ENCODE measurements around the gene CTRB2.

The CTRB2 gene

DNA sequence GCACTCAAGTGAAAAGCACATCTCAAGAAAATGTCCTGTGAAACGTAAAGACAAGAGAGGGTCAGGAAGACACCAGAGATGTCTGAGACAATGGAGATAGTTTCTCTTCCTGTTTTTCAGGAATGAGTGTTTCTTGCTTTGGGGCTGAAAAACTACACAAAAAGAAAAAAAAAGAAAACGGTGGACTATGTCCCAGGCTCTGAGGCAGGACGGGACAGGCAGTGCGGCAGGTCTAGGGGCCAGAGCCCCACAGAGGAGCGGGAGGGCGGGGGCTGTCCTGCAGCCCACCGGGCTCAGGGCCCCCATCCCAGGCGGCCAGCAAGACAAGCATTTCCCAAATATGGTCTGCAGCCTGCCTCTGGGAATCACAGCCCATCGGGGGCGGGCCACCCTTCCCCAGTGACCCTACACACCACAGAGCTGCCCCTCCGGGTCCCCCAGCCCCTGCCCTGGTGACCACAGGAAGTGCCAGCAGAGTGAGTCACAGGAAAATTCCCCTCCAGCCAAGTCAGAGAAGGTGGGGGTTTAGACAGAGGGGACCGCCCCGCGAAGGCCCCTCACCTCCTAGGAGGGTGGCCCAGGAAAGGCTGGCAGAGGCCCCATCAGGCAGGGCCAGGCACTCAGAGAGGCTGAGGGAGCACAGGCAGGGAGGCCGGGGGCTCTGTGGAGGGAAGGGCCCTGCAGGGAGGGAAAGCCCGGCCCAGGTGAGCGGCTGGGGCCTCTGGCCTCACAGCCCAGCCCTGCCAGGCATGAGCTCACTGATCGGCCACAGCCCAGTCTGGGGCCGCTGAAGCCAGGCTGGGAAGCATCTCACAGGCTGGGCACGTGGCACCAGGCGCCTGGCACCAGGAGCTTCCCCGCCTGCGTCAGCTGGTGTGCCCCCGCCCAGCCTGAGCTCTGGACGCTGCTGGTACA is 38.1 kb upstream of the CTRB2 start:
- TF ChIP-seq TAF1 (IDR thresholded peaks at IDR 0.05; ENCODE audit: borderline replicate concordance, insufficient read depth, low read length): no peak
- no peak for TF ChIP-seq POLR2AphosphoS5 (IDR thresholded peaks at IDR 0.05; ENCODE audit: low read depth, low read length)
- TF ChIP-seq, protein P1, sequence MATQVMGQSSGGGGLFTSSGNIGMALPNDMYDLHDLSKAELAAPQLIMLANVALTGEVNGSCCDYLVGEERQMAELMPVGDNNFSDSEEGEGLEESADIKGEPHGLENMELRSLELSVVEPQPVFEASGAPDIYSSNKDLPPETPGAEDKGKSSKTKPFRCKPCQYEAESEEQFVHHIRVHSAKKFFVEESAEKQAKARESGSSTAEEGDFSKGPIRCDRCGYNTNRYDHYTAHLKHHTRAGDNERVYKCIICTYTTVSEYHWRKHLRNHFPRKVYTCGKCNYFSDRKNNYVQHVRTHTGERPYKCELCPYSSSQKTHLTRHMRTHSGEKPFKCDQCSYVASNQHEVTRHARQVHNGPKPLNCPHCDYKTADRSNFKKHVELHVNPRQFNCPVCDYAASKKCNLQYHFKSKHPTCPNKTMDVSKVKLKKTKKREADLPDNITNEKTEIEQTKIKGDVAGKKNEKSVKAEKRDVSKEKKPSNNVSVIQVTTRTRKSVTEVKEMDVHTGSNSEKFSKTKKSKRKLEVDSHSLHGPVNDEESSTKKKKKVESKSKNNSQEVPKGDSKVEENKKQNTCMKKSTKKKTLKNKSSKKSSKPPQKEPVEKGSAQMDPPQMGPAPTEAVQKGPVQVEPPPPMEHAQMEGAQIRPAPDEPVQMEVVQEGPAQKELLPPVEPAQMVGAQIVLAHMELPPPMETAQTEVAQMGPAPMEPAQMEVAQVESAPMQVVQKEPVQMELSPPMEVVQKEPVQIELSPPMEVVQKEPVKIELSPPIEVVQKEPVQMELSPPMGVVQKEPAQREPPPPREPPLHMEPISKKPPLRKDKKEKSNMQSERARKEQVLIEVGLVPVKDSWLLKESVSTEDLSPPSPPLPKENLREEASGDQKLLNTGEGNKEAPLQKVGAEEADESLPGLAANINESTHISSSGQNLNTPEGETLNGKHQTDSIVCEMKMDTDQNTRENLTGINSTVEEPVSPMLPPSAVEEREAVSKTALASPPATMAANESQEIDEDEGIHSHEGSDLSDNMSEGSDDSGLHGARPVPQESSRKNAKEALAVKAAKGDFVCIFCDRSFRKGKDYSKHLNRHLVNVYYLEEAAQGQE (IDR thresholded peaks at IDR 0.05; ENCODE audit: insufficient read depth in 1 of 2, low read depth in 2 of 2, low read length in 2 of 2): no peak
- no peak for TF ChIP-seq SIN3A (IDR thresholded peaks at IDR 0.05; ENCODE audit: borderline replicate concordance, insufficient read depth, low read length)
- no peak for TF ChIP-seq FOXP2 (optimal IDR thresholded peaks at IDR 0.05; ENCODE audit: borderline replicate concordance, extremely low read depth, extremely low read length, insufficient read depth)

DNA sequence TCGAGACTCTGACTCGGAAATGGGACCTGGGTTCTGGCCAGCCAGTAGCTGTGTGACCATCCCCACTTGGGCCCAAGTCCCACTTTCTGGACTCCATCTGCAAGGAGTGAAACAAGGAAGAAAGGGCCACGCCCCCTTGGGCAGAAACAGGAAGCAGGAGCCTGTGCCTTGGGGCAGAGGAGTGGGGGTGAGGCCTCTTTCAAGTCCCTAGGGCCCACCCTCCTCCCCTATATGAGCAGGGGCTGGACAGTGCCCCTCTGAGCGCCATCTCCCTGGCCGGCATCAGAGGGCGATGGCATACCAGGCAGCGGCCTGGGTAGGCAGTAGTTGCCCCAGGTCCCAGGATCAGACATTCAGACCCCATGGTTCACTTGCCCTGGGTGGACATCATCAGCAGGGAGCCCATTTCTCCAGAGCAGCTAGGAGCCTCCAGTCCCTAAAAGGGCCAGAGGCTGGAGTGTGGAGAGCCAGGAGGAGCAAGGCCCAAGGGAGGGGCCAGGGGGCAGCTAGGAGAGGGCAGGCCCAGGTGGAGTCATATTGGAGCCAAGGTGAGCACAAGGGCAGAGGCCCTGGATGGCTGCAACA is 37.4 kb upstream of the CTRB2 start:
- TF ChIP-seq SIN3A (IDR thresholded peaks at IDR 0.05; ENCODE audit: borderline replicate concordance, insufficient read depth, low read length) (no peak), POLR2AphosphoS5 (IDR thresholded peaks at IDR 0.05; ENCODE audit: low read depth, low read length) (no peak), FOXP2 (optimal IDR thresholded peaks at IDR 0.05; ENCODE audit: borderline replicate concordance, extremely low read depth, extremely low read length, insufficient read depth) (no peak), TAF1 (IDR thresholded peaks at IDR 0.05; ENCODE audit: borderline replicate concordance, insufficient read depth, low read length) (no peak)

DNA sequence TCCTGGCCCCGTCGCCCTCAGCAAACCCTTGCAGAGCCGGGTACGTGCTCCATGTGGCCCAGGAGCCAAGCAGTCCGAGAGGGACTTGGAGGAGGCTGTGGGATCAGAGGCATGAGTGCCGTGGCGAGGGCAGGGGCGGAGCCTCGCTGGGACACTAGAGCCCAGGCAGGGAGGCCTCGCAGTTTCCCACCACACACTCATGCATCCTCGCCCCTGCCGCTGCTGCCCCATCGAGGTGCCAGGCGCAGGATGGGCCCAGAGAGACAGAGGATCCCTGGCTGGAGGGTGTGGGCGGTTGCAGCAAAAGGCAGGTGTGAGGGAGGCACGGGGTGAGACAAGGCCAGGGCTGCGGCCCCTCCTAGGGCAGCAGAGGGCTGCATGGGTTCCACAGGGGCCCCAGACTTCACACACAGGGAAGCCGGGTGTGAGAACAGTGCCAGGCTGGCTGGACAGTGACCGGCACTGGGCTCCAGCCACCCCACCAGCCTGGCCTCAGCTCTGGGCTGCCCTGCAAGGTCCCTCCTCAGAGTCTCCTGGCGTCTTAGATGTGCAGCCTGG is 36.8 kb upstream of the CTRB2 start:
- TF ChIP-seq, protein P1 (IDR thresholded peaks at IDR 0.05; ENCODE audit: insufficient read depth in 1 of 2, low read depth in 2 of 2, low read length in 2 of 2): no peak
- no peak for TF ChIP-seq POLR2AphosphoS5 (IDR thresholded peaks at IDR 0.05; ENCODE audit: low read depth, low read length)
- TF ChIP-seq SIN3A (IDR thresholded peaks at IDR 0.05; ENCODE audit: borderline replicate concordance, insufficient read depth, low read length): no peak
- TF ChIP-seq TAF1 (IDR thresholded peaks at IDR 0.05; ENCODE audit: borderline replicate concordance, insufficient read depth, low read length): no peak

DNA sequence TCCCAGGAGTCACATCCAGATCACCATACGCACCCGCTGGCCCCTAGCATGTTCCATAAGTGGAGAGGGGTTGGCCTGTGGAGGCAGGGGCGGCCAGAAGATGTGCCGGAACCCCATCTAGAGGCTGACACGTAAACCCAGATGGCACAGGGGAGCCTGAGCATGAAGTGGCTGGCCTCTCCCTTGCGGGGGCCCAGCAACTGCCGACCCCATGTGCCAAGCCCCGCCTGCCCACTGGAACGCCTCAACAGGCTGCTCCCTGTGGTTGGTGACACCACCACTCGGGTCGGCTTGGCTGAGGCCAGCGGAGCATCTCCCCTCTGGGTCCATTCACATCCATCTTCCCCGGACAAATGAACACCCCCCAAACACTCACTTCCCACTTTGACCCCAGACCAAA is 35.0 kb upstream of the CTRB2 start:
- TF ChIP-seq FOXP2 (optimal IDR thresholded peaks at IDR 0.05; ENCODE audit: borderline replicate concordance, extremely low read depth, extremely low read length, insufficient read depth) (no peak), POLR2AphosphoS5 (IDR thresholded peaks at IDR 0.05; ENCODE audit: low read depth, low read length) (no peak), SIN3A (IDR thresholded peaks at IDR 0.05; ENCODE audit: borderline replicate concordance, insufficient read depth, low read length) (no peak), TAF1 (IDR thresholded peaks at IDR 0.05; ENCODE audit: borderline replicate concordance, insufficient read depth, low read length) (no peak)
- TF ChIP-seq, protein P1 (IDR thresholded peaks at IDR 0.05; ENCODE audit: insufficient read depth in 1 of 2, low read depth in 2 of 2, low read length in 2 of 2): no peak

DNA sequence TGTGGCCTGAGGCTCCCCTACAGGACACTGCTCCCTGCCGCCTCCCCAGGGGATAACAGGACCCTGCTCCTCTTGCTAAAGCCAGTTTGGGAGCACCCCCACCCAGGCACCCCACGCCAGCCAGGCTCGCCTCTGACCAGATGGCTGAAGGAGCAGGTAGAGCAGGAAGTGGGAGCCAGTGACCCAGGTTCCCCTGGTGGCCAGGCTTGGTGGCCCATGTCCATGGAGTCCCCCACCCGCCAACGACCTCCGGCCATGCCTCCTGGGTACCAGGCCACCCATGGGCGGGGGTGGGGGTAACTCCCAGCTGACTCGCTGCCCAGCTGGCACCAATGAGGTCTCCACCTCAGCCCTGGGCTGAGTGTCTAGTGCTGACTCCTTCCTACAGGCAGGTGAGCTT is 34.5 kb upstream of the CTRB2 start:
- no peak for TF ChIP-seq TAF1 (IDR thresholded peaks at IDR 0.05; ENCODE audit: borderline replicate concordance, insufficient read depth, low read length)
- TF ChIP-seq POLR2AphosphoS5 (IDR thresholded peaks at IDR 0.05; ENCODE audit: low read depth, low read length): no peak; the same call in 1 of the 2 replicates
- TF ChIP-seq, protein P1 (IDR thresholded peaks at IDR 0.05; ENCODE audit: insufficient read depth in 1 of 2, low read depth in 2 of 2, low read length in 2 of 2): no peak
- no peak for TF ChIP-seq SIN3A (IDR thresholded peaks at IDR 0.05; ENCODE audit: borderline replicate concordance, insufficient read depth, low read length)
- TF ChIP-seq FOXP2 (optimal IDR thresholded peaks at IDR 0.05; ENCODE audit: borderline replicate concordance, extremely low read depth, extremely low read length, insufficient read depth): no peak

All from PFSK-1 (cell line).